GM12878 (cell line): Measurements from ENCODE around the gene FAAP24. TPM values are rescaled to one million over a fixed set of nuclear protein-coding genes. Genes with fewer than 3 reads are reported as not detected.
"Not testable (repeated sequence)": the region's sequence is repeated elsewhere in the genome, so short reads cannot be mapped to it uniquely, and the experiment has no call there.

Experiments used
- ATAC-seq: fragments of 200-7000 bp; cut with Tn5 transposase; 3 replicates; pipeline ENCODE4 v1.9.1; 2020; ENCODE audit warnings: mild to moderate bottlenecking, moderate library complexity
- BruUV-seq: library from RNA; stranded (reverse); fragments of 400-500 nt; replicated peaks from 2 replicates; lab custom pipeline; 2021; lab: Mats Ljungman, UMichigan
- CTCF ChIA-PET: fragments of 300-600 bp; sonication (Branson Sonifier 250); formaldehyde crosslinking; extraction: SDS; loops from one replicate; lab custom pipeline; 2021; ENCODE audit warnings: inconsistent platforms; lab: Yijun Ruan, JAX
- POLR2A ChIA-PET: fragments of 350-600 bp; formaldehyde crosslinking; extraction: SDS; loops from one replicate; lab custom pipeline; 2021; ENCODE audit warnings: inconsistent platforms; lab: Charles Lee
- RAD21 ChIA-PET: fragments of 300-600 bp; sonication (Branson Sonifier 250); formaldehyde crosslinking; loops from one replicate; lab custom pipeline; 2023; ENCODE audit warnings: antibody characterized with exemption; ENCODE audit not compliant: unreplicated experiment; lab: Charles Lee
- SMC1A ChIA-PET: fragments of 300-600 bp; sonication (Branson Sonifier 250); formaldehyde crosslinking; loops from one replicate; lab custom pipeline; 2023; ENCODE audit not compliant: unreplicated experiment, uncharacterized antibody; lab: Charles Lee
- DNase-seq: peaks from one replicate; pipeline ENCODE4 v3.0.0-alpha.2; 2011; ENCODE audit warnings: low read depth, low spot score
- FAIRE-seq: peaks from 3 replicates; lab custom pipeline; 2011; peaks lifted over from hg19 to GRCh38; lab: Jason Lieb, UNC
- H2AFZ ChIP-seq: 2 replicates; pipeline ENCODE4 v1.6.0; 2011; ENCODE audit warnings: low read depth, low read length, control low read depth; ENCODE audit not compliant: control insufficient read depth
- H3K27ac ChIP-seq: 2 replicates; pipeline ENCODE4 v1.5.1; 2011; ENCODE audit warnings: control low read depth; ENCODE audit not compliant: control insufficient read depth, insufficient read depth
- H3K27me3 ChIP-seq, 2 experiments: replicated peaks in 1 of 2; 2 replicates each; pipeline versions ENCODE4 v1.6.0 to v1.6.1; 2011; ENCODE audit warnings: low read length in 1 of 2; ENCODE audit not compliant: control insufficient read depth in 2 of 2, insufficient read depth in 2 of 2
- H3K36me3 ChIP-seq, 2 experiments: 2 replicates each; pipeline ENCODE4 v1.5.1; 2011; ENCODE audit warnings: low read length in 1 of 2; ENCODE audit not compliant: control insufficient read depth in 2 of 2, insufficient read depth in 2 of 2
- H3K4me1 ChIP-seq: 2 replicates; pipeline ENCODE4 v1.6.1; 2011; ENCODE audit warnings: mild to moderate bottlenecking, low read length, moderate library complexity, mixed read lengths; ENCODE audit not compliant: control insufficient read depth, insufficient read depth
- H3K4me2 ChIP-seq: 2 replicates; pipeline ENCODE4 v1.6.0; 2011; ENCODE audit warnings: control low read depth; ENCODE audit not compliant: control insufficient read depth, insufficient read depth
- H3K4me3 ChIP-seq: fragments of 200-600 bp; sonication (generic); 2 replicates; pipeline ENCODE4 v1.5.1; 2016
- H3K79me2 ChIP-seq: 2 replicates; pipeline ENCODE4 v1.6.0; 2011; ENCODE audit warnings: low read length; ENCODE audit not compliant: control insufficient read depth, insufficient read depth
- H3K9ac ChIP-seq: 2 replicates; pipeline ENCODE4 v1.8.0; 2011; ENCODE audit warnings: low read length, control low read depth, mixed read lengths; ENCODE audit not compliant: control insufficient read depth, insufficient read depth
- H3K9me3 ChIP-seq: replicated peaks from 3 replicates; pipeline ENCODE4 v1.5.1; 2011; ENCODE audit warnings: mild to moderate bottlenecking, low read length; ENCODE audit not compliant: control insufficient read depth, insufficient read depth
- H4K20me1 ChIP-seq: 2 replicates; pipeline ENCODE4 v1.6.0; 2011; ENCODE audit not compliant: control insufficient read depth, insufficient read depth
- DPF2 ChIP-seq: fragments of 450-650 bp; IDR thresholded peaks from 2 replicates; pipeline ENCODE4 v1.6.1; 2017; ENCODE audit warnings: mild to moderate bottlenecking
- GABPA ChIP-seq: IDR thresholded peaks from 2 replicates; pipeline ENCODE4 v1.6.1; 2014; ENCODE audit warnings: antibody characterized with exemption, low read depth, mild to moderate bottlenecking, inconsistent platforms
- GATAD2B ChIP-seq: fragments of 450-650 bp; conservative IDR thresholded peaks from 2 replicates; pipeline ENCODE4 v1.6.1; 2017; ENCODE audit warnings: low read depth, mild to moderate bottlenecking, moderate library complexity
- IKZF1 ChIP-seq: fragments of 450-650 bp; conservative IDR thresholded peaks from 2 replicates; pipeline ENCODE4 v1.6.1; 2017; ENCODE audit warnings: antibody characterized with exemption, mild to moderate bottlenecking
- KAT2A ChIP-seq: conservative IDR thresholded peaks from 2 replicates; pipeline ENCODE4 v1.6.1; 2011; ENCODE audit warnings: low read depth, low read length; ENCODE audit not compliant: control insufficient read depth
- RCOR1 ChIP-seq: conservative IDR thresholded peaks from 2 replicates; pipeline ENCODE4 v1.6.1; 2012; ENCODE audit warnings: low read depth, low read length, improper control_type of control experiment
- WGBS: methylation state at CpG from one replicate; pipeline ENCODE4 v1.1.6; 2016; ENCODE audit warnings: low lambda C conversion rate; ENCODE audit not compliant: insufficient replicate concordance, insufficient coverage; ENCODE audit errors: missing lambda C conversion rate; 5-methylcytosine and 5-hydroxymethylcytosine counted together
- in situ Hi-C: fragments of 300-500 bp; cut with MboI; formaldehyde crosslinking; loops from 9 replicates; pipeline ENCODE4 v1.14.3; 2018; ENCODE audit warnings: mixed read lengths
- intact Hi-C: fragments of 100-400 bp; cut with micrococcal nuclease; formaldehyde crosslinking; loops from one replicate; pipeline ENCODE4 v1.14.2; 2022; ENCODE audit not compliant: unreplicated experiment
- polyA plus RNA-seq, 11 experiments: library from polyadenylated mRNA; depleted of rRNA in 4 of 11; unstranded in 6 of 11; stranded (reverse) in 5 of 11; fragments of >200 nt; fragmentation: Nextera tagmentation in 4 of 11; fragmentation: Illumina TruSeq in 1 of 11; extraction: Ambion mirVana in 4 of 11; extraction: Trizol in 1 of 11; gene quantifications; 1 replicate in 1 of 11; 2 replicates in 10 of 11; pipeline versions ENCODE4 v1.2.1 to v1.2.3, GENCODE V29; 2011 to 2016; ENCODE audit warnings: inconsistent platforms in 2 of 11, missing spikeins in 2 of 11, low read depth in 1 of 11
- total RNA-seq, 4 experiments: library from RNA; depleted of rRNA in 3 of 4; stranded (reverse); fragments of >200 nt in 3 of 4; fragmentation: Illumina TruSeq in 1 of 4; extraction: Trizol in 1 of 4; gene quantifications; 2 replicates each; pipeline versions ENCODE4 v1.2.1 to v1.2.3, GENCODE V29; 2013 to 2021

The FAAP24 gene
- total and polyA plus RNA-seq, 10 of the 15 experiments (the other 5 are each of a cell fraction or from before 2014, with no cell fraction given), result 6.4 to 17.4 (median 9.9) TPM

- TF ChIP-seq RCOR1, result no peak
- no peak for TF ChIP-seq KAT2A
- no peak for TF ChIP-seq IKZF1
- TF ChIP-seq, all 136 proteins: peak for 0
Observed at GRCh38 chr19:33005440-33005839, 33.4 kb downstream of the FAAP24 start (continued).

DNA sequence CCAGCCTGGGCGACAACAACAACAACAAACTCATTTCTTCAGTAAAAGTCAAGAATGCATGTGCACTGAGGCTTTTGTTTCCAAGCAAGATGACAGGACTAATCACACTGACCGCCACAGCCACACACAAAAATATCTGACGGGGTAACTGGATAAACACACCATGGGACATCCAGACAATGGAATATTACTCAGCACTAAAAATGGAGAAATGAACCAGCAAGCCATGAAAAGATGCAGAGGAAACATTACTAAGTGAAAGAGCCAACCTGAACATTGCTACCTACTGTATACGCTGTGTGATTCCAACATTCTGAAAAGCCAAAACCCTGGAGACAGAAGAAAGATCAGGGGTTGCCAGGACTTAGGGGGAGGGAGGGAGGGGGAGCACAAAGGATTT, 36.7 kb downstream of the FAAP24 start:
- CTCF ChIA-PET, result no interaction called here

DNA sequence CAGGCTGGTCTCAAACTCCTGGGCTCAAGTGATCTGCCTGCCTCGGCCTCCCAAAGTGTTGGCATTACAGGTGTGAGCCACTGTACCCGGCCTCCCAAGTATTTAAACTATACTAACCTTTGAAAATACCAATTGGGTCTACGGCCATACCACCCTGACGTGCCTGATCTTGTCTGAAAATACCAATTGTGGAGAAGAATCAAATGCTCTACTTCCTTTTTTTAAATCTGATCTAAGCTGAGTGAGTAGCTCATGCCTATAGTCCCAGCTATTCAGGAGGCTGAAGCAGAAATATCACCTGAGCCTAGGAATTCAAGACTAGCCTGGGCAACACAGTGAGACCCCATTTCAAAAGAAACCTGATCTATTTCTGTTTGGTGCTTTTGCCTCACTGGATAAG, 38.8 kb downstream of the FAAP24 start:
- H3K9me3 ChIP-seq, H3K4me1 ChIP-seq, H3K79me2 ChIP-seq, H3K4me2 ChIP-seq, H2AFZ ChIP-seq, BruUV-seq, H3K9ac ChIP-seq, in situ Hi-C loops, intact Hi-C loops, POLR2A ChIA-PET, H3K36me3 ChIP-seq, FAIRE-seq, H3K27ac ChIP-seq, RAD21 ChIA-PET, DNase-seq, CTCF ChIA-PET, H4K20me1 ChIP-seq, H3K4me3 ChIP-seq, ATAC-seq, H3K27me3 ChIP-seq: not testable (repeated sequence)
- SMC1A ChIA-PET, result interaction anchor here (0.6 kb wide), 1 partner anchor 35 kb away, joined by 3 read pairs; no protein-coding TSS in a partner anchor
- WGBS, result 42% methylated on average over 4 of the region's 4 CpGs

More for the DNA sequence above, 36.7 kb downstream of the FAAP24 start:
- WGBS, result 81% methylated on average over 4 of the region's 4 CpGs
- no peak overlapping the region for H3K9ac ChIP-seq
- no peak overlapping the region for H3K27ac ChIP-seq
- ATAC-seq (no peak), FAIRE-seq (no peak), DNase-seq (no peak)
- H3K36me3 ChIP-seq, result no peaks in the 10 kb centered on the region
- no peaks in the 10 kb centered on the region for H3K9me3 ChIP-seq
- intact Hi-C loops, result no loop called here
- H4K20me1 ChIP-seq, result no peaks in the 10 kb centered on the region
- no peak for TF ChIP-seq GABPA
- no peak for TF ChIP-seq DPF2
- no peak for TF ChIP-seq GATAD2B
- no peaks in the 10 kb centered on the region for H3K4me1 ChIP-seq
- BruUV-seq, result no TSS peak
- no peak overlapping the region for H3K4me2 ChIP-seq
- RAD21 ChIA-PET, result no interaction called here
- in situ Hi-C loops, result no loop called here
- no peak overlapping the region for H3K4me3 ChIP-seq
- SMC1A ChIA-PET, result no interaction called here
- no peak overlapping the region for H2AFZ ChIP-seq
- H3K79me2 ChIP-seq, result no peaks in the 10 kb centered on the region
- no peaks in the 10 kb centered on the region for H3K27me3 ChIP-seq
- POLR2A ChIA-PET, result no interaction called here
